Measurements from ENCODE around the gene POLN.
A peak's percentile ranks its signal among the peaks of the same experiment; 100 is the strongest.
"Not testable (repeated sequence)": the region's sequence is repeated elsewhere in the genome, so short reads cannot be mapped to it uniquely, and the experiment has no call there.

Gene POLN

DNA sequence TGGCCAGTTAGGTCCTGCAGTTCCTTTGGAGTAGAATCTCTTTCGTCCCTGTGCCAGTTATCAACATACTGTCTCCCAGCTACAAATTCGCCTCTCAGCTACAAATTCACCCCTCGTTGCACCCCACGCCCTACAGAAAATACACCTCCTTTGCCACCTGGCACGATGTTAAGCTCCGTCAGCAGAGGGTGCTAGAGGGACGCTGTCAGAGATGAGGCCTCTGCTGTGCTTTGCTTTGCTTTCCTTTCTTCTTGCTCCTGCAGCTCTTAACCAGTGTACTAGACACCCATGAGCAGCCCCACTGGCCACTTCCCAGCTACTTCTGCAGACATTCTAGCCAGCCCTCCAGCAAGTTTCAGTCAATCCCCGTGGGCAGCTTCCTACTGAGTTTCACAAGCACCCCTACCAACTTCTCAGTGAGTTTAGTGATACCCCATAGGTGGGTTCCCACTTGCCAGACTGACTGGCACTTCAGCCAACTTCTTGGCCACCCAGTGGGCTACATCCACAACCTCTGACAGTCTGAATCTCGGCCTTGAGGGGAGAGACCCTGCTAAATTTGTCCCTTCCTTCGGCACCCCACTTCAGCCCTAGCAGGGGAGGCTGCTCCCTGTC is 21.8 kb downstream of the POLN start:
- peak; percentile 73 for DNase-seq (ENCODE audit: low spot score)

DNA sequence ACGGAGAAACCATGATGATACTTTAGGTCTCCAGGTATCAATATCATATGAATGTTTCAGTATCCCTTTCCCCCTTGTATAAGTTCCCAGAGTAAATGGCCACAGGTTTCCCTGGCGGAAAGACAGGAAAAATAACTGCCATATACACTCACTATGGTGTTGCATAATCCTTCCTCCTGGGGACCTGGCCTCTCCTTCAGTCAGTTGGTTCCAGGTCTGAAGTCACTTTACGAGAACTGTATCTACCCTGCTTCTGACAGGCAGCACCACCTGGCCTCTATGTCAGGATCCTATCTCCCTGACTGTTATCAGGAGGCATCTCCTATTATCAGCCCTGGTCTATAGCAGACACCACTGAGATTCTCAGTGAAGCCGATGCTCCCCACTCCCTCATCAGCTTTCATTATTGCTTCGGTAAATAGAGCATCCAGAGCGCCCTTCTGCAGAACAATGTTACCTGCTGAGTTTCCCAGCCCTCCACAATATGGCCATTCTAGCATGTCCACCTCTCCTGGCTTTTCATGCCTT is 22.6 kb downstream of the POLN start:
- no peak for DNase-seq (ENCODE audit: low spot score)

DNA sequence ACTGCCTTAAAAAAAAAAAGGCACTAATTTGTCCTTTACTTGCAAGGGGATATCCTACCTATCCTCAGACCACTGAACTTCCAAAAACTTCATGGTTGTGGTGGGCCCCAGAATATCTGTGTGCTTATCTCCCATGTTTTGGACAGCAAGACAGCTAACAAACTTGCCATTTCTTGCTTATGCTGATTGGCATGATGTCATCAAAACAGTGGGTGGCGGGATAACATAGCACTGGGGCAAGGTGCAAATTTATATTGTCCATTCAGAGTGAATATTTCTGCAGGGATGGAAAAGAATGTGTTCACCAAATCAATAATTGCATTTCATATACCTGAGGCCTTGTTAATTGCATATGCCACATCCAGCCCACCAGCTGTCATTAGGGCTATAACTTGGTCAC is 23.5 kb downstream of the POLN start:
- DNase-seq (ENCODE audit: low spot score): no peak

DNA sequence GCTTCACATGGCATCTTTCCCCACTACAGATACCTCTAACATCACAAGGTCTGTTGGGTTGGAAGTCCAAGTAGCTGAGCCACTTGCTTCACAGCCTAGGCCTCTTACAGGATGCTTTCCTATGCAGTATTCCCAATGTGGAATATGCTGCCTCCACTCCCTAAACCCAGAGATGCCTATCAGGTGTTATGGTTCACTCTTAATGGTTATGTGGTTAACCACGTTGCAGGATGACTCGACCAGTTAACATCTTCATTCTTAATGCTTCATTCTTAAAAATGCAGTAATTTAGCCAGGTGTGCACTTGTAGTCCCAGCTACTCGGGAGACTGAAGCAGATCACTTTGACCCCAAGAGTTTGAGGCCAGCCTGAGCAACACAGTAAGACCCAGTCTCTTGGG is 24.2 kb downstream of the POLN start:
- DNase-seq (ENCODE audit: low spot score): no peak

DNA sequence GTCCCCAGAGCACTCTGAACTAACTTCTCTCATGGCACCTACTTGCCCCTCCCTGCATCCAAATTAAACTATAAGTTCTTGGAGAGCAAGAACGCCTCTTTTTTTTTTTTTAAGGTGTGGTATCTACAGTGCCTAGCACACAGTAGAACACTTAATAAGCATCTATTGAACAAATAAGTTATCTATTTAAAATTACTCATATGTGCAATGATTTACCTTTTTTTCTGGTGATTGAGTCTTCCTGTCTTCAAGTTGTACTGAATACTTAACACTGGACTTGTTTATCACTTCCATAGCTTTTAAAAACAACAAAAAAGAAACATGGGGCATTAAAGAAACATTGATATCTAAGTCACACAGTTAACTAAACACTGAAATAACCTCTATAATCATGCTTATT is 29.1 kb downstream of the POLN start:
- no peak for DNase-seq (ENCODE audit: low spot score)

DNA sequence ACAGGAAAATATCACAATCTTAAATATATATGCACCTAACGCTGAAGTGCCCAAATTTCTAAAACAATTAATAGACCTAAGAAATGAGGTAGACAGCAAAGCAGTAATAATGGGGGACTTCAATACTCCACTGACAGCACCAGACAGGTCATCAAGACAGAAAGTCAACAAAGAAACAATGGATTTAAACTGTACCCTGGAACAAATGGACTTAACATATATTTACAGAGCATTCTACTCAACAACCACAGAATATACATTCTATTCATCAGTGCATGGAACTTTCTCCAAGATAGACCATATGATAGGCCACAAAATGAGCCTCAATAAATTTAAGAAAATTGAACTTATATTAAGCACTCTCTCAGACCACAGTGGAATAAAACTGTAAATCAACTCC is 39.1 kb downstream of the POLN start:
- not testable (repeated sequence) for DNase-seq (ENCODE audit: low spot score)

DNA sequence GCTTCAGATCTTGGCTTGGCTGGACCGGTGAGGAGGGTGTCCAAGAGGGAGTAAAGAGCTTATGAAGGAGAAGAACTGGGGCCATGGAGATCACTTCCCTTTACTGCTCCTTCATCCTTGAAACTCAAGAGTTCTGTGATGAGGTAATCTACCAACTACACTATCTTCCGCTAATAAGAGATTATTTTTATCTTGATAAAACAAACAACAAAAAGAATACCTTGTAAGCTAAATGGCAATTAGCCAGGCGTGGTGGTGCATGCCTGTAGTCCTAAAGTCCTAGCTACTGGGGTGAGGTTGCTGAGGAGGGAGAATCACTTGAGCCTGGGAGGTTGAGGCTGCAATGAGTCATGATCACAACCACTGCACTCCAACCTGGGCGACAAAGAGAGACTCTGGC is 47.4 kb downstream of the POLN start:
- DNase-seq (ENCODE audit: low spot score): no peak

DNA sequence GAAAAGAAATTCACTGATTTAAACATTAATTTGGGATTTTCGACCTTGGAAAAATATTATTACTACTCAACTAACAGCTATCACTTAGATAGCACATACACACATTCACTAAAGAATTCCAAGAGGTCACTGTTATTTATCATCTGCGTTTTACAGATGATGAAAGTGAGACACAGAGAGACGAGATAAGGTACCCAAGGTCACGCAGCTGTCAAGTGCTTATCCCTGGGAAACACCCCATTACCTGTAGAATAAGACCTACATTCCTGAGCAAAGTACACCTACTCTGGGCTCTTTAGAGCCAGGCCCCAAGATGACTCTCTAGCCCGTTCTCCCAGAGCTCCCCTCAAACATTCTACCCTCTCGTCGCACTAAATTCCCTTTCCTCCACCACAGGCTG is 48.6 kb downstream of the POLN start:
- DNase-seq (ENCODE audit: low spot score): no peak

DNA sequence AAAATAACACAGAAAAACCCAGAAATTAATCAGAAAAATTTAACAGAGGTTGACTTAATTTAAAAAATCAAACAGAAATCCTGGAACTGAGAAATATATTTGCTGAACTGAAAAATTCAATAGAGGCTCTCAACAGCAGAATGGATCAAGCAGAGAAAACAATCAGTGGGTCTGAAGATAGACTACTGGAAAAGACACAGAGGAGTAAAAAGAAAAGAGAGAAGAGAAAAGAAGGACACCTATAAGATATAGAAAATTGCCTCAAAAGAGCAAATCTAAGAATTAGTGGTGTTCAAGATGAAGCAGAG is 55.1 kb downstream of the POLN start:
- DNase-seq (ENCODE audit: low spot score): no peak

DNA sequence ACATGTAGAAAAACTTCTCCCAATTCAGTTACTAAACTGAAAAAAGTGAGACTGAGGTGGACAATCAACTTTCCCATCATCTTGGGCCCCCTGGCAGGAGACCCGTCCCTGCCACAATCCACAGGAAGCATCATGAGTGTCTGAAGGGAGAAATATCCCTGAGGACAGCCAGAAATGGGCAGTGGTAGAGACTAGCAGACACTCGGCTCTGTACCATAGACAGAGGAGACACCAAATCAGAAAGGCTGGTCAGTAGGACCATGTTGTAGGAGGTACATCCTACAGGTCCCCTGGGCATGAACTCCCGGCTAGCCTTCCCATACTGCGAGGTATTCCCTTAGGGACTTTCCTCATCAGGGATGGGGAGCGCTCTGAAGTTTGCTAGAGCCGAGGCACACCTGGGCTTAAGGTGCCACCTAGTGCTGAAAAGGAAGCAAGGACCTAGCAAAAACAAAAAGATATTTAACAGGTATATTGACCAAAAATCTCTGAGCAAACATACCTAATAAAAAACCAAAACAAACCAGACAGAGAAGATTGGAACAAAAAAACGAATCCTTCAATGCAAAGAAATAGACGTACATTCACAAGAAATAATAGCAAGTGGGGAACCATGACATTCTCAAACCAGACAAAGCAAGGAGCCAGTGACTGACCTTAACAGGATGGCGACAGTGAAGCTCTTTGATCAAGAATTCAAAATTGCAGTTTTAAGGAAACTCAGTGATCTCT is 55.6 kb downstream of the POLN start:
- DNase-seq (ENCODE audit: low spot score): no peak

DNA sequence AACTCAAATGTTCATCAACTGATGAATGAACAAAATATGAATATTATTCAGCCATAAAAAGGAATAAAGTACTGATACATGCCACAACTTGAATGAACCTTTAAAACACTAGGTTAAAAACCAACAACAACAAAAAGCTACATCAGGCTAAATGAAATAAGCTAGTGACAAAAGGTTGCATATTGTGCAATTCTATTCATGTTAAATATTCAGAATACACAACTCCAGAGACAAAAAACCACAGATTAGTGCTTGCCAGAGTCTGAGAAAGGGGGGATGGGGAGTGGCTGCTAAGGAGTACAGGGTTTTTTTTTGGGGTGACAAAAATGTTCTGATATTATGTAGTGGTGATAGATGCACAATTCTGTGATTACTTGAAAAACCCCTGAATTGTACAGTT is 58.5 kb downstream of the POLN start:
- no peak for DNase-seq (ENCODE audit: low spot score)

DNA sequence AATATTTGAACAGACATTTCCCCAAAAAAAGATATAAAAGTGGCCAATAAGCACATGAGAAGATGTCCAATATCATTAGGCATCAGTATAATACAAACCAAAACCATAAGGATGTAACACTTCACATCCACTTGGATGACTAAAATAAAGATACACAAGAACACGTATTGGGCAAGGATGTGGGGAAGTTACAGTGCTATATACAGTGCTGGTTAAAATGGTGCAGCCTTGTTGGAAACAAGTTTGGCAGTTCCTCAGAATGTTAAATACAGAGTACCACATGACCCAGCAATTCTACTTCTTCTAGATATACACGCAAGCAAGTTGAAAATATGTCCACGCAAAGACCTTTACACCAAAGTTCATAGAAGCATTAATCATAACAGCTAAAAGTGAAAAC is 58.9 kb downstream of the POLN start:
- no peak for DNase-seq (ENCODE audit: low spot score)

DNA sequence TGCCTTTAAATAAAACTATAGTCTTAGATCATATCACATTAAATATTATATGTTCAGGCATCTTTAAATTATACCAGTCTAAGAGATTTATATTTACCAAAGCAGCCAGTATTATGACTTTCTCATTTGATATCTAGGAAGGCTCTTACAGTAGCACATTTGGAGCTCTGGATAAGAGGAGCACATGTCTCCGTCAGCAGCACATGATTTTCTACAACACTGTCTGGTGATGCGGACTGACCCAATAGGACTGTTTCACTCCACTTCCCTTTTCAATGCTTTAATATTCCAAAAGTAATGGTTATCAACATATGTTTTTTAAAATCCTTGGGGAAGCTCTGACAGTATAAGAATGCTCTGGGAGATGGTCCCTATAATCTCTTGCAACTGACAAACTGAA is 61.5 kb downstream of the POLN start:
- DNase-seq (ENCODE audit: low spot score): no peak

DNA sequence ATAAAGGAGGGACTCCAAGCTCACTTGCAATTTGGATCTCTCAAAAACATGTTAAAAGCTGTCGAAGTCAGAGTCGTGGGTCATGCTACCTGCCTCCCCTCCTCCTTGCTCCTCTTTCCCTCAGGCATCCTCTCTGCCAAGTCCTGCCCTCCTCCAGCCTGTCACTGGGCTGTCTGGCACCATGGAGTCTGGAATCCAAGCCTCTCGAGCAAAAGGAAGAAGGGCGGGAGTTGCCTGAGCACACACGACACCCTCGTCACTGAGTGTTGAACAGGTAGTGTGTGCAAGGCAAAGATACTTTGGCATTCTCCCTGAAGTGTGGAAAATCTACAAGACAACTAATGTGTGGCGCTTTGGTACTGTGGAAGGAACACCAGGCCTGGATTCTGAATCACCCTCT is 62.2 kb downstream of the POLN start:
- no peak for DNase-seq (ENCODE audit: low spot score)

DNA sequence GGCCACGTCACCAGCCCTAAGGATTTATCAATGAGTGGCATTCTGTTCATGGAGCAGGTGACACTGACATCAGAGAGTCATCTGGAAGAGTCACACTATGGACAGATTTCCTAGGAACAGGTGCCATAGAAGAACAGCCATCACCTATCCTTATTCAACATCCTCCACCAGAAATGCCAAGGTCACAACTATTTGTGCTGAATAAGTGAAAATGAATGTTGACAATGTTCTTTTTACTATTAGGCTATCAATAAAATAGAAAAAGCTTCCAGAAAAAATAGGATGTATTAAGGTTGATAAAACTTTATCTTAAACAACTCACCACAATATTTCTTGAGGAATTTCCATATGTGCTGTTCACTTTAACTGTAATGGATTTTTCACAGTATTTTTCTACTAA is 62.9 kb downstream of the POLN start:
- no peak for DNase-seq (ENCODE audit: low spot score)

DNA sequence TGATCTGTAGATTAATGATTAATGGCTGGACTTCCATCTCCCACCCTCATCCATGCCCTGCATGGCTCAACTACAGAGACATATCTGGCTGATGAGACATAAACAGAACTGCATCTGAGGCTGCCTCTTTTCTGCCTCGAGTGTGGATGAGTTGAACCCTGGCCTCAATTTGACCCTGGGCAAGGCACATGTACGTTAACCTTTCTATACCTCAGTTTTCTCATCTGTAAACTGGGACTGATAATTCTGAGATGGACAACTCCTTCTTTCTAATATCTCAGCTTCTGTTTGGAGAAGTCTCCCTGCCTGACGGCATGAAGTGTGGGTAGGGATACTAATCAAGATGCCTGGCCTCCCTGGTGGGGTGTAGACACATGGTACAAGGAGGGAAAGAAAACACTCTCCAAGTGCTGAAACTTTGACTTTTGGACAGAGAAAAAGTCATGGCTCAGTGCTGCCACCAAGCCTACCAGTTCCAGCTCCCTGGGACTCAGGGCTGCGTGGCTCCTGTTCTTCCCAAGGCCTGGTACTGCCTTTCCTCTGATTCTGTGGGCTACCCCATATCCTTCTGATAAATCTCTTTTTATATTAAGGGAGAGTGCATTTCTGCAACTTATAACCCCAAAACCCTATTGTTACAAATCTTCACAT is 64.4 kb downstream of the POLN start:
- no peak for DNase-seq (ENCODE audit: low spot score)

DNA sequence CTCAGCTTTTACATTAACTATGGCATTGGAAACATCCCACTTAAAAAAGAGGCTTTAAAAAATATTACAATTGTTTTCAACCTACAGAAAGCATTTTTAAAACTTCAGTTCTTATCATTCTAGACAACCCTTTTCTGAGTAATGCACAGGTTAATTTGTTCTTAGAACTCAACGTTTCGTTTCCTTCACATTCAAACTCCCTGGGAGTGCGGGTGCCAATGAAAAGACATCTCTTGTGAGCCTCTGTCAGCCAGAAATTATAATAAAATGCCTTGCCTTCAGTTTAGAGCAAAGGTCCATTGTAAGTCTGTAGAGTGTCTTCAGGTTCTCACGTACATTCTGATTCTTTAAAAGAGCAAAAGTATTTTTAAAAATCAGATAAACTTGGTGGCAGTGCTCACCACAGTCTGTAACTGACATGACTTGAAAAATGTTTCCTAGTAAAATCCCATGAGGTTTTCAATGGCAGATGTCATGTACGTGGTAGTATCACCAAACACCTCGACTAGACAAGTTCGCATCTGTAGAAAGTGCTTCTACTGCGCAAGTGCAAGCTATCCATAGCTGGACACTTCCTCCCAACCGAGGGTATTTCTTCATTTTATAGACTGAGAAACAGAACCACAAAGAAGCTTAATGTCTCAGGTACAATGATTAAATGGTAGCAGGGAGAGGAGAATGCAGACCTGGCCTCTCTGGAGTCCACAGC is 65.8 kb downstream of the POLN start:
- no peak for DNase-seq (ENCODE audit: low spot score)

DNA sequence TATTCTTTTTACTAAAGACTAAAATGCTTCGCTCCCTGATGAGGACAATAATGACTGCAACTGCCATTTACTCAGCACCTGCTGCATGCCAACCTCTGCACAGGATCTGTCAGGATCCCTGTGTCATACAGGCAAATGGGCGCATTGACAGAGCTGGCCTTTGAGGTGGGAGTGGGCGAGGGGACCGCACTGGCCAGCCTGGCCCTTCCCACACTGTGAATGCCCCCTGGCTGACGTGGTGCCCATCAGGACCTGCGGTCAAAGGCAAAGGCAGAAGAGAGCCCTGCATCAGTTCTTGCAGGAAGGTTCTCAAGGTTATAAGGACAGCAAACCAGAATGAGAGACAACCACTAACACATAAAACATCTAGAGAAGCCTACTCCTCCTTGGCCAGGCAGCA is 67.9 kb downstream of the POLN start:
- no peak for DNase-seq (ENCODE audit: low spot score)

DNA sequence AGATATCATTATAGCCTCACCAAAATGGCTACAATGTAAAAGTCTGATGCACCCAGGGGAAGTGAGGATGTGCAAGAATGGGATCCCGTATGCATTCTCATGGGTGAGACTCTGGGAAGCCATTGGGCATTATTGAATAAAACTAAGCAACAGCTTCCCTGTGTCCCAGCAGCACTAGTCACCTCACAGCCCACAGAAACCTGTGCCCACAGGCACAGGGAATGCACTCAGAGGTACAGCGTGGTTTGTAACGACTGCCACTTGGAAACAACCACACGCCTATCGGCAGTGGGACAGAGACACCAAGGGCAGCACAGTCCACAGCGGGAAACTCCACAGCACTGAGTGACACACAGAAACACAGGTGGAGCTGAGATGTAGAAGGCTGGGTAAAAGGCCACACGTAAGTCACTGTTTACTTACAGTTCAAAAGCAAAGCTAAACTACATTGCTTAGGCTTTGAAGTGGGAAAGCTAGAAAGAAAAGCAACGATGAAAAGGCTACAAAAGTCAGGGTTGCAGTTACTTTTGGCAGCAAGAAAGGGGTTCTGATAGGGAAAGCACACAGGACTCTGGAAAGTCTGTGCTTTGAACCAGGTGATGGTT is 69.2 kb downstream of the POLN start:
- no peak for DNase-seq (ENCODE audit: low spot score)

DNA sequence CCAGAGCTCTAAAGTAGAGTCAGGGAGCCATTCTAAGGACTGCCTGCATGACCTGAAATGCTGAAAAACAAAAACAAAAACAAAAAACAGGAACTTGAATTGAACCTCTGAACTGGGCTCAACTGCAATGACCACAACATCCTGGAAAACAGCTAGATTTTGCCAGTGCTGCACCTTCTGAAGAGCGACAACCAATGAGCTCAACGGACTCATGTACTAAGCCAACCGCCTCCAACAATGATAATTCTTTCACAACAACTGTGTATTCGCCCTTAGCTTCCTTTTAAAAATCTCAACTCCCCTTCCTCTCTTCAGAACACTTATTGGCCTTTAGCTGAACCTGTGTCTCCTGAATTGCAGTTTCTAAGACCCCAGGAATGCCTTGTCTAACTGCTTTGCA is 69.8 kb downstream of the POLN start:
- DNase-seq (ENCODE audit: low spot score): no peak

DNA sequence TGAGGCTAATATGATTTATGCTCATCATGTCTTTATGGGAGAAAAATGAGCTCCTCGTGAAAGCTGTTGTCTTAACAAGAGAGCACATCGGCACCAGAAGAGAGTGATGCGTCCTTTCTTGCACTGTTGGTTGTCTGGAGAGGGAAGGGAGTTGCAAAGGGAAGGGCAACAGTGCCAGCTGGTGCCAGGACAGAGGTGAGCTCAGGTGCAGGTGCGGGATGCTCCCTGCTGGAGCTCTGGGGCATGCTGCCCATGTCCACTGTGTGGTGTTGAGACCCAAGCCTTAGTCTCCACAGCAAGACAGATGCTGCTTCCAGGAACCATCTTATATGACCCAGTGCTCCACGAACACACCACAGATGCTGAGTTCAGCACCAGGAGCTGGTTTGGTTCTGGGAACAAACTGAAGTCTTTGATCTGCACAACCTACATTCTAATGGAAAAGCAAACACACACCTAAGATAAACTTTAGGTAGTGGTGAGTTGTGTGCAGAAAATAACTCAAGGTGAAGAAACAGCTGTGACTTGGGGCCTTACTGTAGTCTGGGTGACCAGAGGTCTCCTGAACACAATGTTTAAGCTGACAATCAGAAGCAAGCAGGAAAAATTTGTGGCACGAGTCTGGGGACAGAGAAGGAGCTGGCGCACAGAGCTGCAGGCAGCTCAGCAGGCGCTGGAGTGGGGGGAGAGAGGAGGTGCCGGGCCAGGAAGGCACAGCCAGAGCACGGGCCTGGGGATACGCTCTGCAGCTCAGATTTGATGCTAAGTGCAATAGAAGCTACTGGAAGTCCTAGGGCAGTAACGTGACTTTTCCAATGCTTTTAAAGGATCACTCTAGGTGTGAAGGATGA is 73.2 kb downstream of the POLN start:
- no peak for DNase-seq (ENCODE audit: low spot score)

DNA sequence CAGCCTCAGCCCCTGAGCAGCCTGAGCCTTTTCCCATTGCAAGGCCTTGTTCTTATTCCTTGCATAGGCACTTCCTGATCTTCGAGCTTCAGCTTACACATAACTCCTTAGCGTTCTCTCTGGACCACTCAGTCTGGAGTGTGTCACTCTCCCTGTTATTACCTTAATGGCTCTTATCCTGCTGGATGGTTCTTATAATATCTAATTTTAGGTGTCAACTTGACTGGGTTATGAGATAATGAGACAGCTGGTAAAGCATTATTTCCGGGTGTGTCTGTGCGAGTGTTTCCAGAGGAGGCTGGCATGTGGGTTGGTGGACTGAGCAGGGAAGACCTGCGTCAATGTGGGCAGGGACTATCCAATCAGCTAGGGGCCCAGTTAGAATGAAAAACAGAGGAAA is 75.7 kb downstream of the POLN start:
- no peak for DNase-seq (ENCODE audit: low spot score)

Measured in AG08396 (cell line).